GM21529 (cell line): ENCODE data around the gene HOXA2.

ENCODE experiments used
- ATAC-seq: cut with Tn5 transposase; IDR thresholded peaks from one replicate; pipeline ENCODE4 v1.9.1; 2021; ENCODE audit not compliant: unreplicated experiment

The HOXA2 gene

GRCh38 chr7:27080844-27081436 lies 21.5 kb downstream of the HOXA2 start:
- no peak for ATAC-seq

GRCh38 chr7:27079234-27079975 lies 23.1 kb downstream of the HOXA2 start:
- ATAC-seq, result no peak

GRCh38 chr7:27078616-27079233 lies 23.8 kb downstream of the HOXA2 start:
- no peak for ATAC-seq

GRCh38 chr7:27073076-27073475 lies 29.4 kb downstream of the HOXA2 start:
- no peak for ATAC-seq

GRCh38 chr7:27071622-27072390 lies 30.7 kb downstream of the HOXA2 start:
- ATAC-seq, result no peak

- ATAC-seq, result no peak
Measured at GRCh38 chr7:27068259-27068658, 34.2 kb downstream of the HOXA2 start.

- ATAC-seq, result no peak
Measured at GRCh38 chr7:27066148-27066547, 36.3 kb downstream of the HOXA2 start.

GRCh38 chr7:27065709-27066108 lies 36.8 kb downstream of the HOXA2 start:
- ATAC-seq, result no peak

GRCh38 chr7:27064661-27065060 lies 37.8 kb downstream of the HOXA2 start:
- ATAC-seq, result no peak

GRCh38 chr7:27064159-27064558 lies 38.3 kb downstream of the HOXA2 start:
- no peak for ATAC-seq

- no peak for ATAC-seq
Measured at GRCh38 chr7:27062946-27063345, 39.5 kb downstream of the HOXA2 start.

- no peak for ATAC-seq
Measured at GRCh38 chr7:27053153-27053552, 49.3 kb downstream of the HOXA2 start.

GRCh38 chr7:27051451-27051850 lies 51.0 kb downstream of the HOXA2 start:
- ATAC-seq, result no peak
